Natural killer cell treated with Interleukin-12 subunit alpha and Interleukin-12 subunit beta and Interleukin-15 and Interleukin-18, amount 100 ng/mL, for 72 hours (primary cell): ENCODE results near the gene TRAPPC2B. TPM values are rescaled to one million over a fixed set of nuclear protein-coding genes. Genes with fewer than 3 reads are reported as not detected.
A peak's percentile ranks its signal among the peaks of the same experiment; 100 is the strongest.

Experiments
- ATAC-seq, 2 donors: fragments of 150-1000 bp; cut with Tn5 transposase in 1 of 2; sonication (Bioruptor Pico), chemical (Tn5 transposase) in 1 of 2; 2 replicates each; pipeline ENCODE4 v1.10.0; 2021
- DNase-seq: peaks from one replicate; pipeline ENCODE4 v3.0.0; 2022; ENCODE audit warnings: low spot score
- H3K27ac Mint-ChIP-seq, 2 donors: 1 replicate in 1 of 2; 2 replicates in 1 of 2; pipeline ENCODE4 v1.8.0; 2022; ENCODE audit warnings: mixed read lengths in 2 of 2, mild to moderate bottlenecking in 1 of 2, moderate library complexity in 1 of 2
- H3K27me3 Mint-ChIP-seq, 2 donors: 1 replicate in 1 of 2; 2 replicates in 1 of 2; pipeline ENCODE4 v1.8.0; 2022; ENCODE audit warnings: mixed read lengths in 2 of 2
- H3K36me3 Mint-ChIP-seq: one replicate; pipeline ENCODE4 v1.8.0; 2022; ENCODE audit warnings: mixed read lengths
- H3K4me1 Mint-ChIP-seq, 2 donors: 1 replicate in 1 of 2; 2 replicates in 1 of 2; pipeline ENCODE4 v1.8.0; 2022; ENCODE audit warnings: low read depth in 2 of 2, mixed read lengths in 2 of 2, mild to moderate bottlenecking in 1 of 2
- H3K4me3 Mint-ChIP-seq: one replicate; pipeline ENCODE4 v1.8.0; 2022; ENCODE audit warnings: mixed read lengths
- H3K9me3 Mint-ChIP-seq: 2 replicates; pipeline ENCODE4 v1.8.0; 2022; ENCODE audit warnings: mixed read lengths
- total RNA-seq, 2 donors: library from RNA; stranded (reverse); gene quantifications; one replicate each; pipeline ENCODE4 v1.2.3, GENCODE V29; 2022

TRAPPC2B gene
- total RNA-seq, 2 donors from 2014 or later = 3.5 to 5.2 TPM

GRCh38 chr19:57382806-57383488 is 19.6 kb downstream of the TRAPPC2B start:
- Mint-ChIP-seq H3K4me1 (peaks cover 0 to 2% of the 10 kb centered on the region in 2 donors), H3K27ac (no peak overlapping the region), H3K27me3 (peaks cover 0 to 6% of the 10 kb centered on the region in 2 donors), H3K9me3 (peaks cover 17% of the 10 kb centered on the region), H3K36me3 (peaks cover 21% of the 10 kb centered on the region), H3K4me3 (no peak overlapping the region)
- DNase-seq (no peak), ATAC-seq (no peak)

DNA sequence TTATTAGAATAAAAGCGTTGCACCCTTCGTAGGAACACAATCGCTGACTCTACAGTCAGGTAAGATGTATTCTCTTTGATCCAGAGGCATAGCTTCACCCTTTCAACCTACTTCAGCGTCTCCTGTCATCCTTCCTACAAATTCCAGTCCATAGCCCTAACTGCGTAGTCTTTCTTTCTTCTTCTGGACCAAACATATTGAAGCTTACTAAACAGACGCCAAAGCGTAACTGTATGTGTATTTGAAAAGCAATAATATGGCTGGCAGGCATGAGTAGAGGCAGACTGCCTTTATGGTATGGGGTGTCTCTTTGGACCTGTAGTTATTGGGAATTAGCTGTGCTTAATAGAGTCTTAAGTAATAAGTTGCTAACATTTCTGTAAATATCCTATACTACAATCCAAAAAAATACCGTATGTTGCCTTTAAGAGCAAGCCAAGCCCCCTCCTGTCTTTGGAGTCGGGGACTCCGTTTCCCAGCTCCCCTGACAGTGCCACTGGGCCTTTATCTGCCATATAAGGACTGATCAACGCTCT is 25.9 kb downstream of the TRAPPC2B start:
- H3K4me3 Mint-ChIP-seq = peak overlapping the region; percentile 89
- H3K27ac Mint-ChIP-seq = peak overlapping the region; percentile 89 to 93
- no peak for ATAC-seq
- peaks cover 28 to 30% of the 10 kb centered on the region in 2 donors for H3K4me1 Mint-ChIP-seq
- peaks cover 17% of the 10 kb centered on the region for H3K36me3 Mint-ChIP-seq
- no peak for DNase-seq
- peaks cover 5% of the 10 kb centered on the region for H3K9me3 Mint-ChIP-seq
- no peaks in the 10 kb centered on the region for H3K27me3 Mint-ChIP-seq

- ATAC-seq (peak; percentile 99), DNase-seq (peak; percentile 98)
- Mint-ChIP-seq H3K27me3 (no peaks in the 10 kb centered on the region), H3K4me1 (peaks cover 33 to 35% of the 10 kb centered on the region in 2 donors), H3K27ac (peak within 1 kb of the TSS; percentile 89 to 93), H3K4me3 (peak within 1 kb of the TSS; percentile 89), H3K36me3 (peaks cover 24% of the 10 kb centered on the region), H3K9me3 (peaks cover 5% of the 10 kb centered on the region)
These were observed 26.6 kb downstream of the TRAPPC2B start, which contains the start of gene ZNF548 for GRCh38 chr19:57389730-57390598. ZNF548 (plus strand) TSS chr19:57389854; CDS start chr19:57390100, 246 bp downstream.

GRCh38 chr19:57395710-57396109 is 32.4 kb downstream of the TRAPPC2B start:
- Mint-ChIP-seq H3K27me3 (no peaks in the 10 kb centered on the region), H3K9me3 (peaks cover 6% of the 10 kb centered on the region), H3K4me1 (peaks cover 16 to 31% of the 10 kb centered on the region in 2 donors), H3K4me3 (no peak overlapping the region), H3K36me3 (peaks cover 55% of the 10 kb centered on the region), H3K27ac (no peak overlapping the region)
- DNase-seq = no peak
- no peak for ATAC-seq

DNA sequence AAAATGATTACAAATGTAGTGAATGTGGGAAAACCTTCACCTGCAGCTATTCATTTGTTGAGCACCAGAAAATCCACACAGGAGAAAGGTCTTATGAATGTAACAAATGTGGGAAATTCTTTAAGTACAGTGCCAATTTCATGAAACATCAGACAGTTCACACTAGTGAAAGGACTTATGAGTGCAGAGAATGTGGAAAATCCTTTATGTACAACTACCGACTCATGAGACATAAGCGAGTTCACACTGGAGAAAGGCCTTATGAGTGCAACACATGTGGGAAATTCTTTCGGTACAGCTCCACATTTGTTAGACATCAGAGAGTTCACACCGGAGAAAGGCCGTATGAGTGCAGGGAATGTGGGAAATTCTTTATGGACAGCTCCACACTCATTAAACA is 35.5 kb downstream of the TRAPPC2B start:
- peaks cover 5% of the 10 kb centered on the region for H3K9me3 Mint-ChIP-seq
- ATAC-seq = no peak

GRCh38 chr19:57403737-57404563 is 40.6 kb downstream of the TRAPPC2B start:
- Mint-ChIP-seq H3K27me3 (no peaks in the 10 kb centered on the region), H3K9me3 (peaks cover 5% of the 10 kb centered on the region), H3K27ac (no peak overlapping the region), H3K4me3 (no peak overlapping the region), H3K36me3 (peaks cover 12% of the 10 kb centered on the region), H3K4me1 (peaks cover 7% of the 10 kb centered on the region in 2 donors)
- ATAC-seq (no peak), DNase-seq (no peak)

More for the DNA sequence above, 35.5 kb downstream of the TRAPPC2B start:
- H3K36me3 Mint-ChIP-seq = peaks cover 58% of the 10 kb centered on the region
- no peak overlapping the region for H3K27ac Mint-ChIP-seq
- no peaks in the 10 kb centered on the region for H3K27me3 Mint-ChIP-seq
- DNase-seq = no peak
- H3K4me3 Mint-ChIP-seq = no peak overlapping the region
- peaks cover 9 to 20% of the 10 kb centered on the region in 2 donors for H3K4me1 Mint-ChIP-seq

DNA sequence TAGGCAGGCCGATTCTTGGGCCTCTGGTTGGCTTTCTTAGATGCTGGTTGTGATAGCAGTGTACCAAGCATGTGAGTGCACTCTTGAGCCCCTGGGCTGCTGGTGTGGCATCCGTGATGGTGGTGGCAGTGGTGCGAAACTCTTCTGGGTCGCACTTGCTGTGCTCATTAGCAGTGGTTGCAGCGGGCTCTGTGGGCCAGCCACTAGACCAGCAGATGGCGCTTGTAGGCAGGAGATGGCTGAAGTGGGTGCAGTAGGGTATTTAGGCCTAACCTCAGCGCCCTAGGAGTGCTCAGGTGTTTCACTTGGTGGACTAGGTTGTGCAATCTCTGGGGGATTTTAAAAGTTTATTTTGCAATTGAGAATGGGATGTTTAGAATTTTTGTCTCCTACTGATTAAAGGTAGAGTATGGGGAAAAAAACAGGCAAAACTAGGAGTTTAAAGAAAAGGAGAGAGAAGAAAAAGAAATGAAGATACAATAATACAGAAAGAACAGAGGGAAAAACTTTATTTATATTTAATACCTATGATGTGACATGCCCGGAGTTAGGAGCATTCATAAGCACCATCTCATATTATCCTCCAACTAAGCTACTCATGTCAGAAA is 43.3 kb downstream of the TRAPPC2B start:
- Mint-ChIP-seq H3K27ac (no peak overlapping the region), H3K4me1 (peaks cover 16 to 19% of the 10 kb centered on the region in 2 donors), H3K4me3 (no peak overlapping the region), H3K9me3 (no peaks in the 10 kb centered on the region), H3K27me3 (no peaks in the 10 kb centered on the region), H3K36me3 (no peaks in the 10 kb centered on the region)
- ATAC-seq (peak in 1 of 2 donors; percentile 37), DNase-seq (peak; percentile 65)

GRCh38 chr19:57410877-57411671 is 47.7 kb downstream of the TRAPPC2B start, which contains the start of gene ZNF17:
ZNF17 (plus strand) TSS chr19:57411161; CDS start chr19:57413616, 2,455 bp downstream.
- H3K36me3 Mint-ChIP-seq = peaks cover 18% of the 10 kb centered on the region
- ATAC-seq (peak; percentile 100), DNase-seq (peak; percentile 94)
- peaks cover 34 to 35% of the 10 kb centered on the region in 2 donors for H3K4me1 Mint-ChIP-seq
- H3K27ac Mint-ChIP-seq = peak within 1 kb of the TSS; percentile 51 to 84
- no peaks in the 10 kb centered on the region for H3K27me3 Mint-ChIP-seq
- peak within 1 kb of the TSS; percentile 91 for H3K4me3 Mint-ChIP-seq
- peaks cover 8% of the 10 kb centered on the region for H3K9me3 Mint-ChIP-seq

Other genes starting within 250 kb of the TRAPPC2B start
- gene USP29, start 243.6 kb upstream of the TRAPPC2B start, total RNA-seq = not detected
- not detected for gene ZIM3, start 218.3 kb upstream of the TRAPPC2B start, total RNA-seq
- gene DUXA, start 196.1 kb upstream of the TRAPPC2B start, total RNA-seq = not detected
- 10 to 100 TPM; 40.0 to 40.6 TPM for gene ZNF264, start 172.1 kb upstream of the TRAPPC2B start, total RNA-seq
- 1 to 10 TPM; 1.0 to 2.0 TPM for gene AURKC, start 132.5 kb upstream of the TRAPPC2B start, total RNA-seq
- 10 to 100 TPM; 14.7 to 15.5 TPM for gene ZNF805, start 122.9 kb upstream of the TRAPPC2B start, total RNA-seq
- 100 to 1,000 TPM in 1 of 2 donors, 10 to 100 TPM in 1; 57.5 to 106 TPM for gene ZNF460, start 83.1 kb upstream of the TRAPPC2B start, total RNA-seq
- 1 to 10 TPM; 5.9 to 7.2 TPM for gene ZNF543, start 43.1 kb upstream of the TRAPPC2B start, total RNA-seq
- 1 to 10 TPM; 4.7 to 9.8 TPM for gene ZNF304, start 12.3 kb upstream of the TRAPPC2B start, total RNA-seq
- gene ZNF547, start within 50 bp of the TRAPPC2B start, total RNA-seq = 1 to 10 TPM; 2.2 to 3.0 TPM
- 10 to 100 TPM; 18.9 to 22.0 TPM for gene ZNF548, start 26.3 kb downstream of the TRAPPC2B start, total RNA-seq
- 10 to 100 TPM; 10.6 to 11.1 TPM for gene ZNF17, start 47.6 kb downstream of the TRAPPC2B start, total RNA-seq
- gene ZNF749, start 71.8 kb downstream of the TRAPPC2B start, total RNA-seq = 10 to 100 TPM; 11.5 to 21.7 TPM
- under 1 TPM in 1 of 2 donors, not detected in 1; 0.21 TPM for gene VN1R1, start 93.6 kb downstream of the TRAPPC2B start, total RNA-seq
- 1 to 10 TPM; 3.4 to 6.8 TPM for gene ZNF772, start 114.0 kb downstream of the TRAPPC2B start, total RNA-seq
- 1 to 10 TPM; 6.7 to 7.2 TPM for gene ZNF419, start 124.2 kb downstream of the TRAPPC2B start, total RNA-seq
- 1 to 10 TPM; 4.8 to 5.6 TPM for gene ZNF773, start 136.4 kb downstream of the TRAPPC2B start, total RNA-seq
- gene ZNF549, start 163.8 kb downstream of the TRAPPC2B start, total RNA-seq = 1 to 10 TPM; 4.8 to 7.3 TPM
- gene ZNF550, start 196.3 kb downstream of the TRAPPC2B start, total RNA-seq = 1 to 10 TPM; 7.8 to 8.8 TPM
- 1 to 10 TPM; 3.1 to 3.4 TPM for gene ZNF416, start 215.4 kb downstream of the TRAPPC2B start, total RNA-seq
- gene ZIK1, start 220.6 kb downstream of the TRAPPC2B start, total RNA-seq = 1 to 10 TPM; 4.8 to 5.5 TPM
- 1 to 10 TPM; 4.7 to 9.8 TPM for gene ZNF530, start 236.3 kb downstream of the TRAPPC2B start, total RNA-seq